HG02610 (cell line): Measurements from ENCODE around the gene B3GAT3.
A peak's percentile ranks its signal among the peaks of the same experiment; 100 is the strongest.
"Not testable (repeated sequence)": the region's sequence is repeated elsewhere in the genome, so short reads cannot be mapped to it uniquely, and the experiment has no call there.

Experiments used
- ATAC-seq: cut with Tn5 transposase; IDR thresholded peaks from one replicate; pipeline ENCODE4 v1.9.1; 2021; ENCODE audit warnings: mild to moderate bottlenecking, moderate library complexity; ENCODE audit not compliant: unreplicated experiment

The B3GAT3 gene

DNA sequence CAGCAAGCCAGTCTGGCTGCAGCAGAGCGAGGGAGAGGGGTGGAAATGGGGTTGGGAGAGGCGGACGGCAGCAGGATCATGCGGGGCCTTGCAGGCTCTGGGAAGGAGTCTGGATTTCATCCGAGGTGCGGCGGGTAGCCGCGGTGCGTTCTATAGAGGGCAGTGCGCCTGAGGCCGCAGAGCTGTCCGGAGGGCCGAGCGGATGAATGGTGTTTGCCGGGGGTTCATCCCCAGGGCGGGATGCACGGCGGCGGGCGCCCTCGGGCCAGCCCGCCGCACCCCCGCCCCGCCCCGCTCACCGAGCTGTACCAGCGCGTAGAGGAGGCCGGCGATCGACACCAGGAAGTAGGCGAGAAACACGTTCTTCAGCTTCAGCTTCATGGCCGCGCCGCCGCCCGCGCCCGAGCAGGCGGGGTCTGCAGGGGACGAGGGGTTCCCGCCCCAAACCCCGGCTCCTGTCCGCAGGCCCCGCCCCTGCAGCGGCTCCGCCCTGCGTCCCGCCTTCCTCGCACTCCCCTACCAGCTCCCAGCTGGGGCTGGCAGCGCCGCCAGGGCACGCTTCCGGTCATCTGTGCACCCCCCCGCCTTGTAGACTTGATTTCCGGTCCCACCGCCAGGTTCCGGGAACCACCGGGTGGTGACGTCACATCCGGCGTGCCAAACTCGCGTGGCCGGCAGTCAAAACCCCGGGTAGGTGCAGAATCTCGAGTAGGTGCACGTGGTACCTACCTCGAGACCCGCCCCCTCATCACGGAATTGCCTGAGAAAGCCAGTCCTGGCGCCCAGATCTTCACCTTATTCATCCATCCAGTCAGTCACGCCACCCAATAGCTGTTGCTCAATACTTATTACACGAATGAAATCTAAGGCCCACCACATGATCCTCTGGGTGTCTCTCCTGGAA, at the start of gene B3GAT3:
Gene B3GAT3 (minus strand): TSS at position 420 of the 904 bp plus-strand sequence. CDS start 39 bp downstream, at position 381.
- peak; percentile 93 for ATAC-seq

DNA sequence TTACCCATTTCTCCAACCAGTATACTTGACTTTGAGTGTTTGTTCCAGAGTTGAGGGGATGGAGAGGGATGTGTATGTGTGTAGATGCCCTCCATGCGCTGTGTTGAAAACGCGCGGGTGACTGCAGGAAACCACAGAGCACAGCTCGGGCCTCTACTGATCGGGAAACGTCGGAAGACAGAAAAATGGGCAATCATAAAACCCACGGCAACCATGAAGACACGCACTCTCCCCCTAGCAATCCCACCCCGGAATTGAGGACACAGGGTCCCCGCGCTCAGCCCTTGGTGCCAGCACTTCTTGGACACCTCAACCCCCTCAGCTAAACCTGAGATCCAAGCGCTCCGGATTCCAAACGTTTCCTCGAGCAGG, 49.4 kb upstream of the B3GAT3 start:
- no peak for ATAC-seq

- ATAC-seq: no peak
Observed at GRCh38 chr11:62669420-62670161, 47.8 kb upstream of the B3GAT3 start.

- ATAC-seq: no peak
Observed at GRCh38 chr11:62667460-62667859, 45.7 kb upstream of the B3GAT3 start.

DNA sequence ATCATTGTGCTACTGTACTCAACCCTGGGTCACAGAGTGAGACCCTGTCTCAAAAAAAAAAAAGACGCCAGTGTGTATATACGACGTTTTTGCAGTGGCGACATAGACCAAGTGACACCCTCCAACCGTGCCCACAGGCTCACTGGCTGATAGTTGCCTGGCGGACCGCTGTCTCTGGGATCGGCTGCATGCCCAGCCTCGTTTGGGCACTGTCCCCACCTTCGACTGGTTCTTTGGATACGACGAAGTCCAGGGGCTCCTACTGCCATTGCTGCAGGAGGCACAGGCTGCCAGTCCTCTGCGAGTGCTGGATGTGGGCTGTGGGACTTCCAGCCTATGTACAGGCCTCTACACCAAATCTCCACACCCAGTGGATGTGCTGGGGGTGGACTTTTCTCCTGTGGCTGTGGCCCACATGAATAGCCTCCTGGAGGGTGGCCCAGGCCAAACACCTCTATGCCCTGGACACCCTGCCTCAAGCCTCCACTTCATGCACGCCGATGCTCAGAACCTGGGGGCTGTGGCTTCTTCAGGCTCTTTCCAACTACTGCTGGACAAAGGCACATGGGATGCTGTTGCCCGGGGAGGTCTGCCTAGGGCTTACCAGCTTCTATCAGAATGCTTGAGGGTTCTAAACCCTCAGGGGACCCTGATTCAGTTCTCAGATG, 44.6 kb upstream of the B3GAT3 start:
- no peak for ATAC-seq

- peak; percentile 20 for ATAC-seq
Observed at GRCh38 chr11:62665599-62666258, 43.9 kb upstream of the B3GAT3 start.

GRCh38 chr11:62665075-62665598, 43.4 kb upstream of the B3GAT3 start, which contains the start of the genes C11orf98 and CSKMT:
Gene C11orf98, minus strand, starts transcription at chr11:62665210. Its CDS starts 41 bp downstream, at chr11:62665169.
Gene CSKMT, plus strand, starts transcription at chr11:62665312. Its CDS starts 568 bp downstream, at chr11:62665880.
- ATAC-seq: peak; percentile 82

GRCh38 chr11:62664405-62665074, 42.8 kb upstream of the B3GAT3 start:
- ATAC-seq: peak; percentile 24

DNA sequence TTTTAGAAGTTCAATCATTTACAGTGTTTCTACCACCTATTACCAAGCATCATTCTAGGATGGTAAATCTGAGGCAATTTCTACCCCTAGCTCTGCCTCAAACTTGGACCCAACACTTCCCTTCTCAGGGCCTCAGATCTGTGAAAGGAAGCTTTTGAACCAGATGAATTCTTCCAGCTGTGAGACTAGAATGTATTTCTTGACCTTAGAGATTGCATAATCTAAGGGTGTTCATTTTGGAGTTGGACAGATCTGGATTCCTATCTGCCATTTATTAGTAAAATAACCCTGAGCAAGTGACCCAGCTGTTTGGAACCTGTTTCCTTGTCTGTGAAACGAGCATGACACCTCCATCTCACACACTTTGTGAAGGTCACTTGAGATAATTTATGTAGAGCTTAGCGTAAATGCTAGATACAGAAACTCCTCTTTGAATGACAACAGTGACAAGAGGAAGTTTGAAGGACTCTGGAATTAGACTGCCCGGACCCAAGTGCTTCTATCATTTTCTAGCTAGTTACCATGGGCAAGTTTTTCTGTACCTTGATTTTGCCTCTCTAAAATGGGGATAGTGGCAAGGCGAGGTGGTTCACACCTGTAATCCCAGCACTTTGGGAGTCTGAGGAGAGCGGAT, 35.1 kb upstream of the B3GAT3 start:
- ATAC-seq: no peak

DNA sequence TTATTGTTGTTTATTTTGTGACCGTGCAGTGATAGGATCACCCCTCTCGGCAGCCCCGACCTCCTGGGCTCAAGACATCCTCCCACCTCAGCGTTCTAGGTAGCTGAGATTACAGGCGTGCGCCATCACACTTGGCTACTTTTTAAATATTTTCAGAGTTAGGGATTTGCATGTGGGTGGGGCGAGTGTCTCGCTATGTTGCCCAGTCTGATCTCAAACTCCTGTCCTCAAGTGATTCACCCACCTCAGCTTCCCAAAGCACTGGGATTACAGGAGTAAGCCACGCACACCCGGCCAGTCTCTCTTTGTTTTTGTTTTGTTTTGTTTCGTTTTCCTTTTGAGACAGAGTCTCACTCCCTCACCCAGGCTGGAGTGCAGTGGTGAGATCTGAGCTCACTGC, 32.5 kb upstream of the B3GAT3 start:
- ATAC-seq: no peak

- ATAC-seq: peak; percentile 12
Observed at GRCh38 chr11:62652161-62653006, 30.6 kb upstream of the B3GAT3 start.

- ATAC-seq: not testable (repeated sequence)
Observed at GRCh38 chr11:62650283-62650682, 28.5 kb upstream of the B3GAT3 start.

DNA sequence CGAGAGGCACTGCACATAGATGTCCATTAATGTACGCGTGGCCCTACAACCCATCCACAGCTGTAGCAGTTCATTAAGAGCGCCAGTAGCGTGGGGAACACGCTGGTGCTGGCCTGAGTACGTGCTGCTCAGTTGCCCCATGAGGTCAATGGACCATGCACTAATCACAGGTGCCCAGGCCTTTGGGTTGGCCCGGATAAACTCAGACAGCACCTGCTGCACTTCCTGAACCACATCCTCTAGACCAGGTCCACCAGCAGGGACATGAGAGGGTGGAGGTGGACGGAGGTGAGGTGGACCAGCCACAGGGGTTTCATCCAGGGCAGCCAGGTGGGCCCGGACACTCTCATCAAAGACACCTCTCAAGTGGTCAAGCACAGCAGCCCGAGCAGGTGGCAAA, 27.7 kb upstream of the B3GAT3 start:
- ATAC-seq: no peak

DNA sequence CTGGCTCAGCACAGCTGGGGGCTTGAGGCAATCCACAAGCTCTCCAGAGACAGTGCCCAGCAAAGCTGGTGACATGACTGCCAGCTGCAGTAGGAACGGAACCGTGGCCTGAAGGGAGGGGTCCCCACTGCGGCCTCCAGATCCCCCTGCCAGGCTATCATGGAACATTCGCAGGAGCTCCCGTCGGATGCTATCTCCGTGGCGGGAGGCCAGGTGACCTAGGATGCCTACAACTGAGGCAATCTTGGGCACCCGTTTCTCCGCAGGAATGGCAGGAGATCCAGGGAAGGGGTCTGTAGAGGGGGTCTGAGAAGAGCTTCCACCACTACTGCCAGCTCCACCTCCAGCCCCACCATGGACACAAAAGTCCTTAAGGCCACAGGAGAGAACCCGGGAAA, 27.2 kb upstream of the B3GAT3 start:
- ATAC-seq: no peak

GRCh38 chr11:62648185-62648966, 26.6 kb upstream of the B3GAT3 start:
- no peak for ATAC-seq

DNA sequence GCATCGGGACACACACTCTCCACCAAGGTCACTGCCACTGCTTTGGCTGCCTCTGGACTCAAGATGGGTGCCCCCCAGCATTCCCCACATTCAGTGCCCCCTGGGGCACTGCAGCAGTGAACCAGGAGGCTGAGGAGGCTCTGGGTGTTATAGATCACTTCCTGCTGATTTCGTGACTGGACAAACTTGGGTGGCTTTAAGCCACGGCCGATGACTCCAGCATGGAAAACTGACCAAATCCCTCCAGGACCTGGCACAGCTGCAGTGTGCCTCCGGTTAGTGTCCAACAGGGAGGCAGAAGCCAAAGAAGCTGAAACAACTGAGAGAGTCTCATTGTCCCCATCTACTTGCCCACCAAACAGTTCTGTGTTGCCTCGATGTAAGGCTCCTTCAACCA, 25.8 kb upstream of the B3GAT3 start:
- ATAC-seq: no peak

DNA sequence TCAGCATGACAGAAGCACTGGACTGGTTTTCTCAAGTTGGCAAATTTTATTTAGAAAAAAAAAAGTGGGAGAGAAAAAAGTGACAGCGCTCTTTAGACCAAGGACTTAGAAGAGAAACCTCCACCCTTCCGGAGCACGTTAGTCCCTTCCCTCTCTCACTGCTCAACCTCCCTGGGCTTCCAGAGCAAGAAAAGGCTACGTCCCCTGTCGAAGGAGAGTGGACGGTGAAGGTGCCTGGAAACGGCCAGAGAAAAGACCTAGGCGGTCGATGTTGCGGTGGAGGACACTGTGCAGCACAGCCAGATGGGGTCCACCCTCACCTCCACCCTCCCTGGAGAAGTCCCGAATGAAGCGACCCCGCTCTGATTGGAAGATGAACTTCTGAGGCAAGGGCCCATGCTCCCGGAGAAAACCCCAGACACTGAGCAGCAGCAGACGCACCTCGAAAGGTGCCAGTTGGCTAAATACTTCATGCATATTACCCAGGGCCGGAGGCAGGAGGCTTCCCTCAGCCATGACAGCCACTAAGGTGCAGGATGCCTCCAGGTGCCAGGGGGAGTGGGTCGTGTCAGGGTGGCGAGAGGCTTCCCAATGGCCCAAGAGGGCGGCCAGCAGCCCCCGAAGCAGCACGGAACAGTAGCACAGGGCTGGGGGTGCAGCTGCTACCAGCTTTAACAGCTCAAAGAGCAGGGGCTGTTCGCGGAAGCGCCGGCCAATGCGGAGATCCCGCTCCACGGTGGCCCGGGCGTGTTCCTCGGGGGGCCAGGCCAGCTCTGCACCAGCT, 25.2 kb upstream of the B3GAT3 start:
- no peak for ATAC-seq
